Neural progenitor cell (in vitro differentiated cells): Measurements from ENCODE around the gene MCM3.

Source experiments
- CTCF ChIP-seq: fragments of 200-600 bp; sonication (generic); IDR thresholded peaks from 2 replicates; pipeline ENCODE4 v1.5.1; 2017; ENCODE audit warnings: antibody characterized with exemption, mild to moderate bottlenecking
- EZH2phosphoT487 ChIP-seq: fragments of 200-600 bp; sonication (generic); IDR thresholded peaks from 2 replicates; pipeline ENCODE4 v1.6.1; 2017; ENCODE audit warnings: antibody characterized with exemption

GRCh38 chr6:52317211-52317610, 32.7 kb upstream of the MCM3 start:
- TF ChIP-seq CTCF = no peak
- TF ChIP-seq EZH2phosphoT487 = no peak
